Islet of Langerhans (tissue), 1 donor: ENCODE measurements around the gene GALNTL6.
"Not testable (repeated sequence)": the region's sequence is repeated elsewhere in the genome, so short reads cannot be mapped to it uniquely, and the experiment has no call there.

ENCODE experiments used
- FAIRE-seq: peaks from one replicate; lab custom pipeline; 2011; peaks lifted over from hg19 to GRCh38; lab: Jason Lieb, UNC

Gene GALNTL6

GRCh38 chr4:173025131-173025530, 1211.9 kb downstream of the GALNTL6 start:
- peak; percentile 98 for FAIRE-seq

- FAIRE-seq = no peak
Measured at GRCh38 chr4:173037242-173037641, 1224.0 kb downstream of the GALNTL6 start.

GRCh38 chr4:173038192-173038896, 1225.1 kb downstream of the GALNTL6 start:
- FAIRE-seq = no peak

- FAIRE-seq = no peak
Measured at GRCh38 chr4:173039617-173040577, 1226.7 kb downstream of the GALNTL6 start.

GRCh38 chr4:173041482-173041881, 1228.3 kb downstream of the GALNTL6 start:
- FAIRE-seq = no peak

- not testable (repeated sequence) for FAIRE-seq
Measured at GRCh38 chr4:173042139-173042538, 1228.9 kb downstream of the GALNTL6 start.

- peak; percentile 47 for FAIRE-seq
Measured at GRCh38 chr4:173044340-173044739, 1231.1 kb downstream of the GALNTL6 start.

GRCh38 chr4:173045571-173045970, 1232.4 kb downstream of the GALNTL6 start:
- no peak for FAIRE-seq

- no peak for FAIRE-seq
Measured at GRCh38 chr4:173046144-173046543, 1232.9 kb downstream of the GALNTL6 start.

- no peak for FAIRE-seq
Measured at GRCh38 chr4:173046818-173047217, 1233.6 kb downstream of the GALNTL6 start.

GRCh38 chr4:173051232-173051631, 1238.0 kb downstream of the GALNTL6 start:
- FAIRE-seq = no peak

GRCh38 chr4:173051716-173052115, 1238.5 kb downstream of the GALNTL6 start:
- no peak for FAIRE-seq

- no peak for FAIRE-seq
Measured at GRCh38 chr4:173052439-173052838, 1239.2 kb downstream of the GALNTL6 start.

GRCh38 chr4:173056271-173056670, 1243.1 kb downstream of the GALNTL6 start:
- no peak for FAIRE-seq

GRCh38 chr4:173056710-173057109, 1243.5 kb downstream of the GALNTL6 start:
- no peak for FAIRE-seq

GRCh38 chr4:173057442-173057841, 1244.2 kb downstream of the GALNTL6 start:
- FAIRE-seq = peak; percentile 72

- no peak for FAIRE-seq
Measured at GRCh38 chr4:173057901-173058300, 1244.7 kb downstream of the GALNTL6 start.

GRCh38 chr4:173061160-173061559, 1248.0 kb downstream of the GALNTL6 start:
- FAIRE-seq = no peak

- FAIRE-seq = no peak
Measured at GRCh38 chr4:173073939-173074500, 1260.8 kb downstream of the GALNTL6 start.

- FAIRE-seq = peak; percentile 78
Measured at GRCh38 chr4:173074501-173074946, 1261.3 kb downstream of the GALNTL6 start.

- FAIRE-seq = no peak
Measured at GRCh38 chr4:173076903-173077634, 1263.9 kb downstream of the GALNTL6 start.

- no peak for FAIRE-seq
Measured at GRCh38 chr4:173088144-173088543, 1274.9 kb downstream of the GALNTL6 start.
